Neural progenitor cell (in vitro differentiated cells): ENCODE results near the gene FAM53B. TPM values are rescaled to one million over a fixed set of nuclear protein-coding genes. Genes with fewer than 3 reads are reported as not detected.

ENCODE experiments used
- DNase-seq: peaks from one replicate; pipeline ENCODE4 v3.0.0-alpha.2; 2016; ENCODE audit warnings: low spot score
- H2AFZ ChIP-seq: fragments of 200-600 bp; sonication (generic); replicated peaks from 2 replicates; pipeline ENCODE4 v1.6.1; 2016; ENCODE audit warnings: antibody characterized with exemption
- H3F3A ChIP-seq: fragments of 200-600 bp; sonication (generic); 2 replicates; pipeline ENCODE4 v1.6.1; 2016; ENCODE audit warnings: antibody characterized with exemption, low read depth
- H3K27ac ChIP-seq: fragments of 200-600 bp; sonication (generic); 2 replicates; pipeline ENCODE4 v1.5.1; 2016; ENCODE audit warnings: mild to moderate bottlenecking
- H3K27me3 ChIP-seq: fragments of 200-600 bp; sonication (generic); 2 replicates; pipeline ENCODE4 v1.6.1; 2016; ENCODE audit warnings: mild to moderate bottlenecking, moderate library complexity
- H3K36me3 ChIP-seq: fragments of 200-600 bp; sonication (generic); 2 replicates; pipeline ENCODE4 v1.5.1; 2016
- H3K4me1 ChIP-seq: fragments of 200-600 bp; sonication (generic); 2 replicates; pipeline ENCODE4 v1.6.1; 2016; ENCODE audit warnings: mixed run types
- H3K4me2 ChIP-seq: fragments of 200-600 bp; sonication (generic); 2 replicates; pipeline ENCODE4 v1.6.1; 2016
- H3K4me3 ChIP-seq: fragments of 200-600 bp; sonication (generic); 2 replicates; pipeline ENCODE4 v1.5.1; 2016
- H3K79me2 ChIP-seq: fragments of 200-600 bp; sonication (generic); 2 replicates; pipeline ENCODE4 v1.6.1; 2016; ENCODE audit warnings: low read depth
- H3K9ac ChIP-seq: fragments of 200-600 bp; sonication (generic); 2 replicates; pipeline ENCODE4 v1.6.1; 2016
- H3K9me3 ChIP-seq: fragments of 200-600 bp; sonication (generic); 2 replicates; pipeline ENCODE4 v1.5.1; 2016; ENCODE audit warnings: low read depth
- H4K20me1 ChIP-seq: fragments of 200-600 bp; sonication (generic); 2 replicates; pipeline ENCODE4 v1.6.1; 2016; ENCODE audit warnings: low read depth
- H3K27ac Mint-ChIP-seq: 3 replicates; pipeline ENCODE4 v1.8.0; 2021; ENCODE audit warnings: mixed read lengths
- H3K27me3 Mint-ChIP-seq: 2 replicates; pipeline ENCODE4 v1.8.0; 2022; ENCODE audit warnings: low read depth, mild to moderate bottlenecking, inconsistent platforms, moderate library complexity, mixed read lengths; ENCODE audit not compliant: insufficient read depth
- H3K36me3 Mint-ChIP-seq: 3 replicates; pipeline ENCODE4 v1.8.0; 2021; ENCODE audit warnings: mixed read lengths
- H3K4me1 Mint-ChIP-seq: 3 replicates; pipeline ENCODE4 v1.8.0; 2021; ENCODE audit warnings: mixed read lengths
- H3K4me3 Mint-ChIP-seq: 3 replicates; pipeline ENCODE4 v1.8.0; 2021; ENCODE audit warnings: mild to moderate bottlenecking, moderate library complexity, mixed read lengths
- H3K9me3 Mint-ChIP-seq: 3 replicates; pipeline ENCODE4 v1.8.0; 2020; ENCODE audit warnings: mixed read lengths
- CTCF ChIP-seq: fragments of 200-600 bp; sonication (generic); IDR thresholded peaks from 2 replicates; pipeline ENCODE4 v1.5.1; 2017; ENCODE audit warnings: antibody characterized with exemption, mild to moderate bottlenecking
- EZH2 ChIP-seq: fragments of 200-600 bp; sonication (generic); IDR thresholded peaks from 2 replicates; pipeline ENCODE4 v1.6.1; 2017; ENCODE audit warnings: antibody characterized with exemption, mild to moderate bottlenecking, moderate library complexity
- EZH2phosphoT487 ChIP-seq: fragments of 200-600 bp; sonication (generic); IDR thresholded peaks from 2 replicates; pipeline ENCODE4 v1.6.1; 2017; ENCODE audit warnings: antibody characterized with exemption
- total RNA-seq: library from RNA; depleted of rRNA; stranded (reverse); fragments of >200 nt; gene quantifications from 2 replicates; pipeline ENCODE4 v1.2.3, GENCODE V29; 2015; ENCODE audit warnings: low replicate concordance

Gene FAM53B
- total RNA-seq, 1 donor from 2014 or later, result 15.3 TPM

DNA sequence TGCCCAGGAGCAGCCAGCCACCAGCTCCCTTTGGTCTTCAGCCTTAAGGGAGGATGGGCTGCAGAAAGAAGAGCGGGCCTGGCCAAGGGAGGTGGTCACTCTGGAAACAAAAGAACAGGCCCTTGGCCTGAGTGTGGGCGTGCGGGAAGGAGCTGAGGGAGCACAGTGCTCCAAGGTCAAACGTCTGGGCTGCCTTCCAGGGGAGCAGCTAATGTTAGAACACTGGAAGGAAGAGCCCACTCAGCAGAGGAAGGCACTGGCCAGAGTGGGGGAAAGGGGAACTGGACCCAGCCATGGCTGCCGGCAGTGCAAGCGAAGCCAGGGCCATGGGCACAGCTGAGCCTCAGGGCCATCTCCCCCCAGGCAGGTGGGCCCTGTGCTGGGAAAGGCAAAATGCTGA, 42.7 kb downstream of the FAM53B start:
- H3K36me3 ChIP-seq, result no peaks in the 10 kb centered on the region
- H3K27ac Mint-ChIP-seq, result no peak overlapping the region

GRCh38 chr10:124701038-124701365, 43.2 kb downstream of the FAM53B start:
- H3K4me1 ChIP-seq, result peaks cover 3% of the 10 kb centered on the region
- H3K79me2 ChIP-seq, result peaks cover 8% of the 10 kb centered on the region
- no peak overlapping the region for H3K4me3 Mint-ChIP-seq
- no peak for DNase-seq
- H3K27ac ChIP-seq, result no peak overlapping the region
- no peaks in the 10 kb centered on the region for H3F3A ChIP-seq
- peaks cover 26% of the 10 kb centered on the region for H3K36me3 Mint-ChIP-seq
- TF ChIP-seq EZH2phosphoT487 (no peak), EZH2 (no peak), CTCF (no peak)
- H3K4me2 ChIP-seq, result no peak overlapping the region
- H3K9ac ChIP-seq, result no peak overlapping the region
- H3K9me3 ChIP-seq, result no peaks in the 10 kb centered on the region
- peaks cover 6% of the 10 kb centered on the region for H3K27me3 Mint-ChIP-seq
- peaks cover 50% of the 10 kb centered on the region for H4K20me1 ChIP-seq
- no peaks in the 10 kb centered on the region for H3K9me3 Mint-ChIP-seq
- H3K4me1 Mint-ChIP-seq, result peaks cover 27% of the 10 kb centered on the region
- H3K36me3 ChIP-seq, result no peaks in the 10 kb centered on the region
- H3K27me3 ChIP-seq, result no peaks in the 10 kb centered on the region
- no peak overlapping the region for H3K4me3 ChIP-seq
- H2AFZ ChIP-seq, result no peak overlapping the region
- no peak overlapping the region for H3K27ac Mint-ChIP-seq

More for the DNA sequence above, 42.7 kb downstream of the FAM53B start:
- H3K4me1 Mint-ChIP-seq, result peaks cover 27% of the 10 kb centered on the region
- Histone ChIP-seq H4K20me1 (peaks cover 51% of the 10 kb centered on the region), H3K27me3 (no peaks in the 10 kb centered on the region), H3F3A (no peaks in the 10 kb centered on the region), H3K4me1 (peaks cover 3% of the 10 kb centered on the region), H3K4me3 (no peak overlapping the region), H2AFZ (no peak overlapping the region), H3K9me3 (no peaks in the 10 kb centered on the region), H3K4me2 (no peak overlapping the region), H3K79me2 (peaks cover 8% of the 10 kb centered on the region), H3K27ac (no peak overlapping the region), H3K9ac (no peak overlapping the region)
- TF ChIP-seq EZH2phosphoT487, result no peak
- no peak for TF ChIP-seq CTCF
- no peak for TF ChIP-seq EZH2
- no peak for DNase-seq
- peaks cover 4% of the 10 kb centered on the region for H3K27me3 Mint-ChIP-seq
- no peak overlapping the region for H3K4me3 Mint-ChIP-seq
- peaks cover 22% of the 10 kb centered on the region for H3K36me3 Mint-ChIP-seq
- H3K9me3 Mint-ChIP-seq, result no peaks in the 10 kb centered on the region

GRCh38 chr10:124700293-124701037, 43.7 kb downstream of the FAM53B start:
- H3K4me1 ChIP-seq, result peaks cover 3% of the 10 kb centered on the region
- peak overlapping the region; percentile 78 for H3K27ac Mint-ChIP-seq
- peaks cover 8% of the 10 kb centered on the region for H3K27me3 Mint-ChIP-seq
- DNase-seq, result no peak
- peaks cover 50% of the 10 kb centered on the region for H4K20me1 ChIP-seq
- TF ChIP-seq EZH2 (no peak), CTCF (no peak), EZH2phosphoT487 (no peak)
- H3K4me1 Mint-ChIP-seq, result peaks cover 27% of the 10 kb centered on the region
- no peaks in the 10 kb centered on the region for H3K9me3 Mint-ChIP-seq
- H3K36me3 ChIP-seq, result no peaks in the 10 kb centered on the region
- no peaks in the 10 kb centered on the region for H3K9me3 ChIP-seq
- no peak overlapping the region for H2AFZ ChIP-seq
- H3F3A ChIP-seq, result no peaks in the 10 kb centered on the region
- H3K27ac ChIP-seq, result peak overlapping the region; percentile 58
- H3K9ac ChIP-seq, result no peak overlapping the region
- no peak overlapping the region for H3K4me3 ChIP-seq
- H3K27me3 ChIP-seq, result no peaks in the 10 kb centered on the region
- H3K4me3 Mint-ChIP-seq, result no peak overlapping the region
- H3K36me3 Mint-ChIP-seq, result peaks cover 30% of the 10 kb centered on the region
- H3K4me2 ChIP-seq, result no peak overlapping the region
- H3K79me2 ChIP-seq, result peaks cover 8% of the 10 kb centered on the region
